Thoracic aorta (tissue), 2 donors: ENCODE results near the gene SH3GL2. TPM values are rescaled to one million over a fixed set of nuclear protein-coding genes. Genes with fewer than 3 reads are reported as not detected.

ENCODE experiments used
- ATAC-seq: fragments of 150-250 bp; one replicate; pipeline ENCODE4 v1.8.0; 2017; ENCODE audit warnings: low read depth; ENCODE audit not compliant: insufficient number of reproducible peaks, low FRiP score
- DNase-seq: peaks from one replicate; pipeline ENCODE4 v3.0.0-alpha.2; 2020; ENCODE audit warnings: low spot score
- H3K27ac ChIP-seq, 2 donors: fragments of 200-600 bp; sonication (generic); 1 replicate in 1 of 2; 2 replicates in 1 of 2; pipeline ENCODE4 v1.5.1; 2016; ENCODE audit warnings: mild to moderate bottlenecking in 2 of 2, moderate library complexity in 2 of 2
- H3K27me3 ChIP-seq: fragments of 200-600 bp; sonication (generic); replicated peaks from 2 replicates; pipeline ENCODE4 v1.6.0; 2016; ENCODE audit warnings: mild to moderate bottlenecking; ENCODE audit not compliant: insufficient read depth
- H3K36me3 ChIP-seq: fragments of 200-600 bp; sonication (generic); one replicate; pipeline ENCODE4 v1.5.1; 2016
- H3K4me1 ChIP-seq, 2 donors: fragments of 200-600 bp; sonication (generic); 1 replicate in 1 of 2; 2 replicates in 1 of 2; pipeline versions ENCODE4 v1.5.1 to v1.6.0; 2016; ENCODE audit warnings: low read depth in 2 of 2, mild to moderate bottlenecking in 1 of 2; ENCODE audit not compliant: control insufficient read depth in 1 of 2
- H3K4me3 ChIP-seq: fragments of 200-600 bp; sonication (generic); 2 replicates; pipeline ENCODE4 v1.5.1; 2016; ENCODE audit warnings: mild to moderate bottlenecking
- H3K9me3 ChIP-seq: fragments of 200-600 bp; sonication (generic); 2 replicates; pipeline ENCODE4 v1.5.1; 2016
- total RNA-seq, 2 donors: library from RNA; depleted of rRNA; stranded (reverse); fragments of >200 nt; gene quantifications; one replicate each; pipeline versions ENCODE4 v1.1.0 to v1.2.3, GENCODE V29; 2016
- TF ChIP-seq, protein P1 (sequence below): fragments of 200-600 bp; sonication (generic); IDR thresholded peaks from one replicate; pipeline ENCODE4 v1.5.1; 2019; ENCODE audit warnings: antibody characterized with exemption

SH3GL2 gene
- total RNA-seq, 2 donors from 2014 or later, result not detected

DNA sequence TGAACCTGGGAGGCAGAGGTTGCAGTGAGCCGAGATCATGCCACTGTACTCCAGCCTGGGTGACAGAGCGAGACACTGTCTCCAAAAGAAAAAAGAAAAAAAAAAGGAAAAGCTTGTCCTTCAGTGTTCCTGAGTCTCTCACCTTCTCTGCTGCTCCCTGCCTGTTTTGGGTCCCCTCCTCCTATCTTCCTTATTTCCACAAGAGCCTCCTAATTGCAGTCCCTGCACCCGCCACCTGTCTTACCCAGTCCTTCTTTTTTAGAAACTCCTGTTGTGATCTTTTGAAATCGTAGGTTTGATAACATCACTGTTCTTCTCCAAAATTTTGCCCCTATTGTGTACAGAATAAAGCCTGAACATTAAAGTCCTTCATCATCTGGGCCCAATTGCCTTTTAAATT is 234.9 kb downstream of the SH3GL2 start:
- no peak for ATAC-seq
- H3K9me3 ChIP-seq, result no peaks in the 10 kb centered on the region
- H3K4me3 ChIP-seq, result no peak overlapping the region
- H3K27me3 ChIP-seq, result no peaks in the 10 kb centered on the region
- H3K36me3 ChIP-seq, result no peaks in the 10 kb centered on the region
- H3K27ac ChIP-seq, result no peak overlapping the region
- no peak for DNase-seq
- TF ChIP-seq, protein P1, sequence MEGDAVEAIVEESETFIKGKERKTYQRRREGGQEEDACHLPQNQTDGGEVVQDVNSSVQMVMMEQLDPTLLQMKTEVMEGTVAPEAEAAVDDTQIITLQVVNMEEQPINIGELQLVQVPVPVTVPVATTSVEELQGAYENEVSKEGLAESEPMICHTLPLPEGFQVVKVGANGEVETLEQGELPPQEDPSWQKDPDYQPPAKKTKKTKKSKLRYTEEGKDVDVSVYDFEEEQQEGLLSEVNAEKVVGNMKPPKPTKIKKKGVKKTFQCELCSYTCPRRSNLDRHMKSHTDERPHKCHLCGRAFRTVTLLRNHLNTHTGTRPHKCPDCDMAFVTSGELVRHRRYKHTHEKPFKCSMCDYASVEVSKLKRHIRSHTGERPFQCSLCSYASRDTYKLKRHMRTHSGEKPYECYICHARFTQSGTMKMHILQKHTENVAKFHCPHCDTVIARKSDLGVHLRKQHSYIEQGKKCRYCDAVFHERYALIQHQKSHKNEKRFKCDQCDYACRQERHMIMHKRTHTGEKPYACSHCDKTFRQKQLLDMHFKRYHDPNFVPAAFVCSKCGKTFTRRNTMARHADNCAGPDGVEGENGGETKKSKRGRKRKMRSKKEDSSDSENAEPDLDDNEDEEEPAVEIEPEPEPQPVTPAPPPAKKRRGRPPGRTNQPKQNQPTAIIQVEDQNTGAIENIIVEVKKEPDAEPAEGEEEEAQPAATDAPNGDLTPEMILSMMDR, result no peak
- H3K4me1 ChIP-seq, result no peaks in the 10 kb centered on the region

DNA sequence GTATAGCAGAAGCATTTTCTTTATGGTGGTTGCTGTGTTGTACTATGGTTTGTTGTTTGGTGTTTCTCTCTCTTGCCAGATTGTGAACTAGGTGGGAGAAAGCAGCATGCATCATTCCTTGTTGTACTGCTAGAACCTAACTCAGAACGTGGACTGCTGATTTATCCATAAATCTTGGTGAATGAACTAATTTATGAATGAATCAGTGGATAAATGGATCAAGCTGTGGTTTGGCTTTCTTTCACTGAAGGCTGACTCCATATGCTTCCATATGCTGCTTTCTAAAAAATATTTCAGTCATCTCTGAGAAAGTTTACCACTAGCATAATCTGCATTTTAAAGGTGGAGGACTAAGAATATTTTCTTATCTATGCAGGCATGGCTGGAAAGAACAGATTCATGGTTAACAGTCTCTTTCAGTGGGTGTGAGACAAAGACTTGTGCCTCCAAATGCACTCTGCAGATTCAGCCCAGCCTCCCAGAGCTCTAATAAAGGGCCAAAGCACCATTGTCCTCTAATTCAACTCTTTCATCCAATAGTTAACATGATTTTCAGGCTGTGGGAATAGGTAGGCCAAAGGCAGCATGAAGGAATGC is 237.7 kb downstream of the SH3GL2 start:
- H3K27ac ChIP-seq, result no peak overlapping the region
- ATAC-seq (no peak), DNase-seq (no peak)
- H3K36me3 ChIP-seq, result no peaks in the 10 kb centered on the region
- no peaks in the 10 kb centered on the region for H3K9me3 ChIP-seq
- H3K27me3 ChIP-seq, result no peaks in the 10 kb centered on the region
- H3K4me1 ChIP-seq, result no peaks in the 10 kb centered on the region
- TF ChIP-seq, protein P1, result no peak
- no peak overlapping the region for H3K4me3 ChIP-seq

DNA sequence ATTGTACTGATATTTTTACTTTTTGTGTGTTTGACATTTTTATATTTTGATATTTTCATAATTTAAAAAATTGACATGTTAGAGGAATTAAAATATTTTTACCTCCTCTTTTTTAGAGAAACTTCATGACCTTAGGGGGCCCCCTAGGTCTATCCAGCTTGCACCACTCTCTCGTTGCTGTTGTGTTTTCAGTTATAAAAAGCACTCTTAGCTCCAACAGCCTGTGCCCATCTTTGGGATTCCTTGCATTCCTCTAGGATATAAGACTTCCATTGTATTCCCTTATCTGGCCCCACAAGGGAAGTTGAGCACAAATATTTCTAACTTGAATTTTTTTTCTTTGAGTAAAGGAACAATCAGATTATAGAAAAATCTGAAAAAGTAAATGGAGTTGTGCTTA is 245.3 kb downstream of the SH3GL2 start:
- TF ChIP-seq, protein P1, result no peak
- ATAC-seq, result no peak

DNA sequence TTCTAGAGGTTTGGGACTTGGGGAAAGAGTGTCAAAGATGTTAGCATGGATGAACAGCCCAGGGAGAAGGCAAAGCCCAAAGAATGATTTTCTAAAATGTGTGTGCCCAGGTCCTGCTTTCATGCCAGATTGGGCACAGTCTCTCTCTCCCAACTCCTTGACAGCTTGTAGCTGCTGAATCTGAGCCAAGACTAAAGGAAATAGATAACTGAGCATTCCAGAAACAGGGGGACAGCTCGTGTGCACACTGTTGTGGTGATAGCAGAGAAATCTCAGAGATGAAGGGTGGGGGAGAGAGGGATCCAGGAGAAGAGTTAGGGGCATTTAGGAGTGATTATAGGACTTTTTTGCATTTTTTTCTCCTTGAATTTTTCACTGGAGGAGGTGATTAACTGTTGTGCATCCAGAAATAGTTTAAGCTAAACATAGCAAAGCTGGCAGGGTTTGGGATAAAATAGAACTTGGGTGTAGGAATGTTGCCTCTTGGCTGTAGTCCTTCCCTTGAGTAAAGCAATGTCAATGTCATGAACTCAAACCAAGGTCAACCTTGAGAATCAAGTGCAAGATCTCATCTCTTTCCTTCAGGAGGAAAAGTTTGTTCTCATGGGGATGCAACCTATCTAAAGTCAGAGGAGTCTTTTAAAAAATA is 245.9 kb downstream of the SH3GL2 start:
- ATAC-seq (peak; percentile 69), DNase-seq (no peak)
- Histone ChIP-seq H3K27me3 (no peaks in the 10 kb centered on the region), H3K9me3 (no peaks in the 10 kb centered on the region), H3K4me3 (peak overlapping the region; percentile 30), H3K27ac (peak overlapping the region in 1 of 2 donors; percentile 48), H3K4me1 (peaks cover 10 to 20% of the 10 kb centered on the region in 2 donors), H3K36me3 (no peaks in the 10 kb centered on the region)
- TF ChIP-seq, protein P1, result no peak

More for the DNA sequence above, 245.3 kb downstream of the SH3GL2 start:
- H3K36me3 ChIP-seq, result no peaks in the 10 kb centered on the region
- peak overlapping the region in 1 of 2 donors; percentile 48 for H3K27ac ChIP-seq
- DNase-seq, result no peak
- no peaks in the 10 kb centered on the region for H3K9me3 ChIP-seq
- H3K27me3 ChIP-seq, result no peaks in the 10 kb centered on the region
- peak overlapping the region; percentile 30 for H3K4me3 ChIP-seq
- H3K4me1 ChIP-seq, result peaks cover 10 to 20% of the 10 kb centered on the region in 2 donors

DNA sequence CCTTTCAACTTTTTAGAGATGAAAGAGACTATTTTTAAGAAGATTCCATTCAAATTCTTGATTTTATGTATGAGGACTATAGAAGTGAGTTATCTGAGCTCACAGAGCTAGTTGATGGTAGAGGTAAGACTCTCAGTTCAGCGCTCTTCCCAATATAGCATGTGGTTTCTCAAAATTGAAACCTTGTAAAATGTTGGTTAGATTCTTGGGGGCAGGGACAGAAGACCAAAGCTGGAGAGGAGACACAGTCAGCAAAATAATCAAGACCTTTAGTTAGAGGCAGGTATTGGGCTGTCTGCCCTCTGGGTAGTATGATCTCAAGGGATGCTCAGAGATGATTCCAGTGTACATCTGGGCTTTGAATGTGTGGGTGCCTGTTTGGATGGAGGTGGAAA is 246.4 kb downstream of the SH3GL2 start:
- Histone ChIP-seq H3K9me3 (no peaks in the 10 kb centered on the region), H3K36me3 (no peaks in the 10 kb centered on the region), H3K4me3 (no peak overlapping the region), H3K27ac (peak overlapping the region in 1 of 2 donors; percentile 32), H3K4me1 (peaks cover 10 to 20% of the 10 kb centered on the region in 2 donors), H3K27me3 (no peaks in the 10 kb centered on the region)
- no peak for DNase-seq
- ATAC-seq, result no peak
- TF ChIP-seq, protein P1, result no peak
